Loucy (cell line): ENCODE measurements around the gene PAQR3.
"Not testable (repeated sequence)": the region's sequence is repeated elsewhere in the genome, so short reads cannot be mapped to it uniquely, and the experiment has no call there.

Source experiments
- H2AFZ ChIP-seq: fragments of 200-600 bp; sonication (generic); 2 replicates; pipeline ENCODE4 v1.6.0; 2016; ENCODE audit warnings: antibody characterized with exemption, mild to moderate bottlenecking, low read length, moderate library complexity
- H3F3A ChIP-seq: fragments of 200-600 bp; 2 replicates; pipeline ENCODE4 v1.6.0; 2016; ENCODE audit warnings: antibody characterized with exemption, low read depth, mild to moderate bottlenecking
- H3K27me3 ChIP-seq: fragments of 200-600 bp; sonication (generic); 2 replicates; pipeline ENCODE4 v1.6.1; 2014; ENCODE audit warnings: low read length, mild to moderate bottlenecking; ENCODE audit not compliant: insufficient read depth, poor library complexity, severe bottlenecking
- H3K36me3 ChIP-seq: fragments of 200-600 bp; sonication (generic); 2 replicates; pipeline ENCODE4 v1.6.1; 2016; ENCODE audit warnings: low read length; ENCODE audit not compliant: insufficient read depth
- H3K4me1 ChIP-seq: fragments of 200-600 bp; sonication (generic); 2 replicates; pipeline ENCODE4 v1.5.1; 2014; ENCODE audit warnings: low read length, mild to moderate bottlenecking; ENCODE audit not compliant: insufficient read depth, poor library complexity, severe bottlenecking
- H3K4me2 ChIP-seq: fragments of 200-600 bp; sonication (generic); 2 replicates; pipeline ENCODE4 v1.6.0; 2014; ENCODE audit warnings: antibody characterized with exemption, low read length, low read depth, mild to moderate bottlenecking; ENCODE audit not compliant: poor library complexity, severe bottlenecking
- H3K4me3 ChIP-seq: fragments of 200-600 bp; sonication (generic); 2 replicates; pipeline ENCODE4 v1.5.1; 2014; ENCODE audit warnings: low read length, mild to moderate bottlenecking, mixed read lengths; ENCODE audit not compliant: poor library complexity, severe bottlenecking
- H3K79me2 ChIP-seq: fragments of 200-600 bp; sonication (generic); 2 replicates; pipeline ENCODE4 v1.6.1; 2014; ENCODE audit warnings: low read length; ENCODE audit not compliant: insufficient read depth
- H3K9ac ChIP-seq: fragments of 200-600 bp; sonication (generic); 2 replicates; pipeline ENCODE4 v1.6.0; 2014; ENCODE audit warnings: mild to moderate bottlenecking, low read depth, low read length, moderate library complexity; ENCODE audit not compliant: poor library complexity, severe bottlenecking
- H3K9me2 ChIP-seq: fragments of 200-600 bp; sonication (generic); replicated peaks from 2 replicates; pipeline ENCODE4 v1.6.1; 2016; ENCODE audit warnings: low read depth, low read length, mixed read lengths
- H3K9me3 ChIP-seq: fragments of 200-600 bp; sonication (generic); 2 replicates; pipeline ENCODE4 v1.6.1; 2014; ENCODE audit warnings: mild to moderate bottlenecking, antibody characterized with exemption, low read length, low read depth; ENCODE audit not compliant: insufficient read depth
- H4K20me1 ChIP-seq: fragments of 200-600 bp; sonication (generic); 2 replicates; pipeline ENCODE4 v1.6.0; 2014; ENCODE audit warnings: antibody characterized with exemption, low read length, mild to moderate bottlenecking; ENCODE audit not compliant: insufficient read depth, poor library complexity, severe bottlenecking
- EZH2phosphoT487 ChIP-seq: fragments of 200-600 bp; IDR thresholded peaks from 2 replicates; pipeline ENCODE4 v1.6.1; 2018; ENCODE audit warnings: antibody characterized with exemption, mild to moderate bottlenecking, moderate library complexity, borderline replicate concordance
- TF ChIP-seq, protein P1 (sequence below): fragments of 200-600 bp; sonication (generic); conservative IDR thresholded peaks from 2 replicates; pipeline ENCODE4 v1.5.1; 2014; ENCODE audit warnings: mild to moderate bottlenecking, antibody characterized with exemption, low read length

PAQR3 gene

GRCh38 chr4:78910612-78911011 is 28.6 kb downstream of the PAQR3 start:
- no peaks in the 10 kb centered on the region for H3K79me2 ChIP-seq
- H3K9me2 ChIP-seq: no peaks in the 10 kb centered on the region
- no peaks in the 10 kb centered on the region for H3K9me3 ChIP-seq
- H3K4me3 ChIP-seq: no peak overlapping the region
- no peaks in the 10 kb centered on the region for H4K20me1 ChIP-seq
- no peak overlapping the region for H2AFZ ChIP-seq
- H3K4me1 ChIP-seq: no peaks in the 10 kb centered on the region
- peaks cover 40% of the 10 kb centered on the region; the same call in 1 of the 2 replicates for H3K36me3 ChIP-seq
- no peak overlapping the region for H3K9ac ChIP-seq
- H3K27me3 ChIP-seq: no peaks in the 10 kb centered on the region
- no peak overlapping the region for H3K4me2 ChIP-seq
- no peaks in the 10 kb centered on the region for H3F3A ChIP-seq
- TF ChIP-seq EZH2phosphoT487: no peak
- TF ChIP-seq, protein P1, sequence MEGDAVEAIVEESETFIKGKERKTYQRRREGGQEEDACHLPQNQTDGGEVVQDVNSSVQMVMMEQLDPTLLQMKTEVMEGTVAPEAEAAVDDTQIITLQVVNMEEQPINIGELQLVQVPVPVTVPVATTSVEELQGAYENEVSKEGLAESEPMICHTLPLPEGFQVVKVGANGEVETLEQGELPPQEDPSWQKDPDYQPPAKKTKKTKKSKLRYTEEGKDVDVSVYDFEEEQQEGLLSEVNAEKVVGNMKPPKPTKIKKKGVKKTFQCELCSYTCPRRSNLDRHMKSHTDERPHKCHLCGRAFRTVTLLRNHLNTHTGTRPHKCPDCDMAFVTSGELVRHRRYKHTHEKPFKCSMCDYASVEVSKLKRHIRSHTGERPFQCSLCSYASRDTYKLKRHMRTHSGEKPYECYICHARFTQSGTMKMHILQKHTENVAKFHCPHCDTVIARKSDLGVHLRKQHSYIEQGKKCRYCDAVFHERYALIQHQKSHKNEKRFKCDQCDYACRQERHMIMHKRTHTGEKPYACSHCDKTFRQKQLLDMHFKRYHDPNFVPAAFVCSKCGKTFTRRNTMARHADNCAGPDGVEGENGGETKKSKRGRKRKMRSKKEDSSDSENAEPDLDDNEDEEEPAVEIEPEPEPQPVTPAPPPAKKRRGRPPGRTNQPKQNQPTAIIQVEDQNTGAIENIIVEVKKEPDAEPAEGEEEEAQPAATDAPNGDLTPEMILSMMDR: no peak

DNA sequence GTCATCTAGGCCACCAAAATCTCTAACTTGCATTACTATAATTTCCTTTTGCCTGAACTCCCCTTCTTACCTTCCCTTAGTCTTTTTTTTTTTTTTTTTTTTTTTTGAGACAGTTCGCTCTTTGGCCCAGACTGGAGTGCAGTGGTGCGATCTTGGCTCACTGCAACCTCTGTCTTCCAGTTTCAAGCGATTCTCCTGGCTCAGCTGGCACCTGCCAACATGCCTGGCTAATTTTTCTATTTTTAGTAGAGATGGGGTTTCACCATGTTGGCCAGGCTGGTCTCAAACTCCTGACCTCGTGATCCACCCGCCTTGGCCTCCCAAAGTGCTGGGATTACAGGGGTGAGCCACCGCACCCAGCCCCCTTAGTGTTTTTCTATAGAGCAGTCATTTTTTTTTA is 30.3 kb downstream of the PAQR3 start:
- not testable (repeated sequence) for H3F3A ChIP-seq, H3K9ac ChIP-seq, H3K79me2 ChIP-seq, H3K4me2 ChIP-seq, H3K9me3 ChIP-seq, H3K4me1 ChIP-seq, H4K20me1 ChIP-seq, H3K27me3 ChIP-seq, H3K4me3 ChIP-seq, H3K9me2 ChIP-seq, H2AFZ ChIP-seq
- peaks cover 28% of the 10 kb centered on the region; the same call in 1 of the 2 replicates for H3K36me3 ChIP-seq

GRCh38 chr4:78907638-78908037 is 31.6 kb downstream of the PAQR3 start:
- H3K9ac ChIP-seq: no peak overlapping the region
- no peaks in the 10 kb centered on the region for H3K79me2 ChIP-seq
- H3K9me2 ChIP-seq: no peaks in the 10 kb centered on the region
- no peaks in the 10 kb centered on the region for H3K4me1 ChIP-seq
- H3K36me3 ChIP-seq: peaks cover 27% of the 10 kb centered on the region; the same call in 1 of the 2 replicates
- TF ChIP-seq EZH2phosphoT487: no peak
- TF ChIP-seq, protein P1: no peak
- H3K27me3 ChIP-seq: no peaks in the 10 kb centered on the region
- no peak overlapping the region for H3K4me2 ChIP-seq
- no peaks in the 10 kb centered on the region for H3K9me3 ChIP-seq
- H3K4me3 ChIP-seq: no peak overlapping the region
- H4K20me1 ChIP-seq: no peaks in the 10 kb centered on the region
- no peak overlapping the region for H2AFZ ChIP-seq
- no peaks in the 10 kb centered on the region for H3F3A ChIP-seq

GRCh38 chr4:78904143-78904542 is 35.1 kb downstream of the PAQR3 start:
- no peaks in the 10 kb centered on the region for H3K9me3 ChIP-seq
- H3K4me2 ChIP-seq: no peak overlapping the region
- no peak overlapping the region for H3K4me3 ChIP-seq
- H2AFZ ChIP-seq: no peak overlapping the region
- no peaks in the 10 kb centered on the region for H3F3A ChIP-seq
- H4K20me1 ChIP-seq: no peaks in the 10 kb centered on the region
- H3K4me1 ChIP-seq: no peaks in the 10 kb centered on the region
- H3K9ac ChIP-seq: no peak overlapping the region
- H3K9me2 ChIP-seq: no peaks in the 10 kb centered on the region
- no peaks in the 10 kb centered on the region for H3K79me2 ChIP-seq
- peaks cover 7% of the 10 kb centered on the region; the same call in 1 of the 2 replicates for H3K36me3 ChIP-seq
- TF ChIP-seq, protein P1: no peak
- no peak for TF ChIP-seq EZH2phosphoT487
- H3K27me3 ChIP-seq: no peaks in the 10 kb centered on the region
